GM12873 (cell line): ENCODE measurements around the gene MSI2.

Experiments used
- TF ChIP-seq, protein P1 (sequence below): IDR thresholded peaks from 2 replicates; pipeline ENCODE4 v1.5.1; 2012; ENCODE audit warnings: low read depth, mild to moderate bottlenecking, moderate library complexity, low read length, control low read depth; ENCODE audit not compliant: insufficient read depth; ENCODE audit errors: missing control alignments

MSI2 gene

DNA sequence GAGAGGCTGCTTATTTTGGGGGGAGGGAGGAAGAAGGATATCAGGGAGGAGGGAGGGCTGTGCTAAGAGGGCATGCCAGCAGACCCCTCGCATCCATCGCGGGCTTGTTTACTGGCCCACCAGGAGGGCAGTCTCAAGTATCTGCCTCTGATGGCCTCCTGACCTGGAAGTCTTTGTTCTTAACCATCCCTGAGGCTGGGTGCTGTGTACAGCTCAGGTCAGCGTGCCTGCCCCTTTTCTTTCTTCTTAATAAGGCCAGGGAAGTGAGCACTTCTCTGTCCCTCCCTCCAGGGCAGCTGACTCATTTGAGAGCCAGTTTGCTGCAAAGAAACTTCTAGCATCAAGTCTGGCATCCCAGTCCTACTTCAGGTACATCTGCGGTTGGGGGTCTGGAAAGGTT, 331.8 kb downstream of the MSI2 start:
- TF ChIP-seq, protein P1, sequence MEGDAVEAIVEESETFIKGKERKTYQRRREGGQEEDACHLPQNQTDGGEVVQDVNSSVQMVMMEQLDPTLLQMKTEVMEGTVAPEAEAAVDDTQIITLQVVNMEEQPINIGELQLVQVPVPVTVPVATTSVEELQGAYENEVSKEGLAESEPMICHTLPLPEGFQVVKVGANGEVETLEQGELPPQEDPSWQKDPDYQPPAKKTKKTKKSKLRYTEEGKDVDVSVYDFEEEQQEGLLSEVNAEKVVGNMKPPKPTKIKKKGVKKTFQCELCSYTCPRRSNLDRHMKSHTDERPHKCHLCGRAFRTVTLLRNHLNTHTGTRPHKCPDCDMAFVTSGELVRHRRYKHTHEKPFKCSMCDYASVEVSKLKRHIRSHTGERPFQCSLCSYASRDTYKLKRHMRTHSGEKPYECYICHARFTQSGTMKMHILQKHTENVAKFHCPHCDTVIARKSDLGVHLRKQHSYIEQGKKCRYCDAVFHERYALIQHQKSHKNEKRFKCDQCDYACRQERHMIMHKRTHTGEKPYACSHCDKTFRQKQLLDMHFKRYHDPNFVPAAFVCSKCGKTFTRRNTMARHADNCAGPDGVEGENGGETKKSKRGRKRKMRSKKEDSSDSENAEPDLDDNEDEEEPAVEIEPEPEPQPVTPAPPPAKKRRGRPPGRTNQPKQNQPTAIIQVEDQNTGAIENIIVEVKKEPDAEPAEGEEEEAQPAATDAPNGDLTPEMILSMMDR, result no peak

DNA sequence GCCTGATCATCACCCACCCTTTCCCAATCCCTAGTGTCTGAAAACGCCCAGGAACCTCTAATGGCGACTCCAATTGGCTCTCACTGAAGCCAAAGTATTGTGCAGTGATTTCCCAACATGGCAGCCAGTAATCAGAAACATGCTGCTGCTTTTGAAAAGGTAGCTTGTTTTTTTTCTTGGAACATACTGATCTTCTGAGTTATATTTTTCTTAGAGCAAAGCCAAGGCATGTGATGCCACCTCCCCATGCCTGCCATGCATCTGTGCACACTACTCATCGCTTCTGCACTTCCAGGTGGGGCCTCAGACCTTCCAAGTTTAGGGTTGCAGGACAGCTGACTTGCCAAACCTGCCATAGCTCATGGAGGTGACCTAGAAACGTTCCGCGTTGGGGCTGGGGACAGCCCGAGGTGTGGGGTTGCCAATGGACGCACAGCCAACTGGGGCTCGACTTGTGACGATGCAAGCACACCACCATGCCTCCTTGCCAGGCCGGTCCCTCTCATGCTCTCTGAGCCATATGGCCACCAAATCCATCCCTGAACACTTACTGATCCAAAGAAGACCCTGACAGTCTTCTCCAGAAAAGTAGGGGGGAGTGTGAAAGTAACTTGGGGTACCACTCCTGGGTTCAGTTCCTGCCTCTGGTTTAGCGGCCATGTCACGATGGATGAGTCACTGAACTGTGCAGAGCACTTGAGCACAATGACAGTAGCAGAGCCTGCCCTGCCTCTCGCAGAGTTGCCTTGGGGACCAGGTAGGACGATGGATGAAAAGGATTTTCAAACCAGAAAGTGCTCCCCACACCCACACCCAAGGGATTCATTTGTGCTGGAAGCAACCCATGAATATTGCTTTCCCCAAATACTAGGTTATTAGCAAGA, 333.1 kb downstream of the MSI2 start:
- TF ChIP-seq, protein P1, result no peak

DNA sequence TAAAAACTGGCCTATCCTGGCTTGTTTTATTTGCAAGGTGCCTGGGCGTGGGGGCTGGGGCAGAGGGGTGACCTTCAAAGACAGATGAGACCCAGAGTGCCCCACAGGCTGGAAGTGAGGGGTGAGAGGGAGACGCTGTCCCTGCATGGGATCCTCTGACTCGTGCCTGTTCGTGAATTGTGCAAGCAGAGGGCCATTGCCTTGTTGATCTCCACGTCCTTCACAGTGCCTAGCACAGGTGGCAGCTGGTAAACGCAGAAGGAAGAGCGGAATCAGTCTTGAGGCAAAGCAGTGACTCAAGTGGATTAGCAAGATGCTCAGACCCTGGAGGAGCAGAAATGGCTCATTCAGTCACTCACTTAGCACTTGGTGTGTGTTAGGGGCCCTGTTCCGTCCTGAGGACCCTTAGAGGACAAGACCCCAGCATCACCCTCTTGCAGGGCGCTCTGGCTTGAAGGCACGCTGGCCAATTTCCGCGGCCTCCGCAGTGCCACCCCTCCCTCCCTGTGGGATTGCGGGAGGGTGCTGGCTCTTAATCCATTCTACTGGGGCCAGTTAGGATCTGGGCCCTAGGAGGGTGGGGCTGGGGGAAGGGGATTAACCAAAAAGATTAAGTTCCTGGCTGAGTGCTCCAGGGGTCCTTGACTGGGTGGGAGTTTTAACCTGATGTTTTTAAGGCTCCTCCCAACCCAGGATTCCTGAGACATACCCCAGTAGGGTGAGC, 337.6 kb downstream of the MSI2 start:
- TF ChIP-seq, protein P1, result no peak

DNA sequence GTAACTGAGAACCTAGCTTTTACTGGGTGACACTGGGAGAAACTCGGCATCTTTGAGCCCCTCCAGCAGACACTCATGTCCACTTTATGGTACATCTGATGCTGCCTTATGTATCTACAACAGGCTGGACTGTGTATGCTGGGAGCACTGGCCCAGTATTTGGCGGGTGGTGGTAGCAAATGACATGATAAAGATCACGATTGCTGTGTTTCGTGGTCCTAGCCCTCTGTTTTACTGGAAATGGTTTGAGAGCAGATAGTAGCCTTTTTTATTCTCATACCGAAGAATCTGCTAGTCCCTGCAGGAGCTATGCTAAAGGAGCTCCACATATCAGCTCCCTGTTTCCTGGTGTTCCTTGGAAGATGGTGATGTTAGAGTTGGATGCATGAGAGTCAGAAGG, 338.4 kb downstream of the MSI2 start:
- TF ChIP-seq, protein P1, result no peak

DNA sequence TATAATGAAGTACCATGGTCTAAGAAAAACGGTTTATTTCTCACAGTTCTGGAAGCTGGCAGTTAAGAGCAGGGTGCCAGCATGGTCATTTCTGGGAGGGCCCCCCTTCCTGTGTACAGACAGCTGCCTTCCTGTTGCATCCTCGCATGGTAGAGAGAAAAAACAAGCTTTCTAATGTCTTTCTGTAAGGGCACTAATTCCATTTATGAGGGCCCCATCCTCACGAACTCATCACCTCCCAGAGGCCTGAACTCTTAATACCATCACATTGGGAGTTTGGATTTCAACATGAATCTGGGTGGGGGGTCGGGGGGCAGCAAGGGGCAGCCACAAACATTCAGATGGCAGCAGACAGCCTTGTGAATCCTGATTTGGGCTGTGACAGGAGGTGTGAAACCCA, 339.1 kb downstream of the MSI2 start:
- TF ChIP-seq, protein P1, result no peak

DNA sequence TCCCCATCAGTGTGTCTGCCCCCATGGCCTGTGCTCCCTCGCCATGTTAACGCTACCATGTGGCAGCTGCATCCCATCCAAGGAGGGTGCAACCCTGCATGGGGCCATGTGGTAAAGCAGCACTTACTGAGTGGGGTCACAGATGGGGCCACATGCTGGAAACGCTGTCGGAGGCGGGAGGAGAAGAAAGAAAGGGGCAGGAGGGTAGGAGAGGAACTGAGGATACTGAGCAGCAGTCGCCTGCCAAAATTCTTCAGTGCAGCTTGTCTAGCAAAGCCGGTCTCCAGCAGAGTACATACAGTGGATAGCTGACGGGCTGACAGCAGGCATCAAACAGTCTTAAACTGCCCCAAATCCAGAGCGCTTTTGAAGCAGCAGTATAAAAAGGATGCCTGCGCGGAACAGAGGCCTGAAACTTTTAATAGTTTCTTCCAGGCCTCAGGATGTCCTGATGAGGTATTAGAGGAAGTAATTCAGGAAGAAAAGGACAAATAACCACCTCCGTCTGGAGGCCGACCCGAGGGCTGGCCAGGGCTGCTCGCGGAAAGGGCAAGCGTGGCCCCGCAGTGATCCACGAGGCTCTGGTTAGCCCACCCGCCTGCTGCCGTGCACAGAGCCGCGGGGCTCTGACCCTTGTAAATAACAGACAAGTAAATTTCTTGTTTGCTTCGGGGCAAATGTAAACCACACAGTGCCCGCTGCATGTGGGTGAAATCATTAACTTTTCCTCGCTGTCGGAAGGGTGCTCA, 339.8 kb downstream of the MSI2 start:
- TF ChIP-seq, protein P1, result no peak

DNA sequence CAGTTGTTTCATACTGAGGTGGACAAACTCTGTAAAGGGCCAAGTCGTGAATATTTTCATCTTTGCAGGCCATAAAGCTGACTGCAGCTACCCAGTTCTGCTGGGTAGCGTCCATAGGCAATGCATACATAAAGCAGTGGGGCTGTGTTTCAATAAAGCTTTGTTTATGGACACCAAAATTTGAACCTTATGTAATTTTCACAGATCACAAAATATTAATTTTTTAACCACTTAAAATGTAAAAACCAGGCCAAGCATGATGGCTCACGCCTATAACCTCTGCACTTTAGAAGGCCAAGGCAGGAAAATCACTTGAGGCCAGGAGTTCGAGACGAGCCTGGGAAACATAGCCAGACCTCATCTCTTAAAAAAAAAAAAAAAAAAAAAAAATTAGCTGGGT, 340.8 kb downstream of the MSI2 start:
- TF ChIP-seq, protein P1, result no peak
